Measurements from ENCODE around the gene MRTFA. TPM values are rescaled to one million over a fixed set of nuclear protein-coding genes. Genes with fewer than 3 reads are reported as not detected.

Gene MRTFA
- total RNA-seq, 1 experiment from 2014 or later = 44.7 TPM

DNA sequence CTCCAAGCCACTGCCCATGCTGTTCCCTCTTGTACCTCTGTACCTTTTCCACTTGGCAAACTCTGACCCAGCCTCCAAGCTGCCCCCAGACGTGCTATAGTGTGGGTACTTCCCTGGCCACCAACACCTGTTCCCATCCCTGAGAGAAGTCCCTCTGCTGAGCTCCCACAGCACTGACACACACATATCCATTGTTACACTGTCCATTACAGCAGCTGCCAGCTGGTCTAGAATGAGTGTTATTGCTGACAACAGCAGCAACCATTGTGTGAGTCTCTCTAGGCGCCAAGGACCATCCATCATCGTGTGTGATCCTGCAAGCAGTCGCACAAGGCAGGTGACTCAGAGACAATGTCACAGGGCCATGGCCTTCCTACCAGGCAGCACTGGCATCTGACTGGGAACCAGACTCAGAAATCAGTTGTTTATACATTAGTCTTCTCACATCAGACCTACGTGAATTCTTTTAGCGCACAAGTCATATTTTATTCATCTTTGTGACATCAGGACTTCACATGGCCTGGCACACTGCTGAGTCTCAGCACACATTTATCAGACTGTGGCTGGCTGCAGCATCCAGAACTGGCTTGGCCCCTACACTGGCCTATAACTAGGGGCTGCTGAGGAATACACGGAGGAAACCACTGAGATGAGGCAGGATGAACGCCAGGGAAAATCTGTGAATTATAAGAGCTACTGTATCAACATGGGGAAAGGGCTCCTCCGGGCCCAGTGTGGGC lies 209.8 kb downstream of the MRTFA start:
- Histone ChIP-seq H3K79me2 (ENCODE audit: low read depth) (no peaks in the 10 kb centered on the region), H3K27me3 (ENCODE audit: insufficient read depth, low read depth) (no peaks in the 10 kb centered on the region), H2AFZ (no peak overlapping the region), H3K9me2 (ENCODE audit: insufficient read depth) (no peaks in the 10 kb centered on the region), H3K9me3 (ENCODE audit: insufficient read depth, low read depth) (no peaks in the 10 kb centered on the region), H4K20me1 (ENCODE audit: insufficient read depth) (no peaks in the 10 kb centered on the region; the same call in 1 of the 2 replicates), H3K27ac (no peak overlapping the region), H3K36me3 (ENCODE audit: low read depth) (peaks cover 6% of the 10 kb centered on the region; the same call in 1 of the 2 replicates), H3K4me3 (no peak overlapping the region), H3K4me2 (no peak overlapping the region), H3F3A (ENCODE audit: insufficient read depth, low read depth) (no peaks in the 10 kb centered on the region), H3K4me1 (replicated peaks; ENCODE audit: insufficient read depth) (no peaks in the 10 kb centered on the region)
- ChIA-PET CTCF (no interaction called here), POLR2A (ENCODE audit: unreplicated experiment) (interaction anchor here (0.7 kb wide), 1 partner anchor 775 kb away, joined by 3 read pairs; no protein-coding TSS in a partner anchor)
- BruUV-seq (replicated peaks) = no TSS peak
- no peak for TF ChIP-seq EZH2 (IDR thresholded peaks at IDR 0.05; ENCODE audit: low read depth)
- TF ChIP-seq, protein P1, sequence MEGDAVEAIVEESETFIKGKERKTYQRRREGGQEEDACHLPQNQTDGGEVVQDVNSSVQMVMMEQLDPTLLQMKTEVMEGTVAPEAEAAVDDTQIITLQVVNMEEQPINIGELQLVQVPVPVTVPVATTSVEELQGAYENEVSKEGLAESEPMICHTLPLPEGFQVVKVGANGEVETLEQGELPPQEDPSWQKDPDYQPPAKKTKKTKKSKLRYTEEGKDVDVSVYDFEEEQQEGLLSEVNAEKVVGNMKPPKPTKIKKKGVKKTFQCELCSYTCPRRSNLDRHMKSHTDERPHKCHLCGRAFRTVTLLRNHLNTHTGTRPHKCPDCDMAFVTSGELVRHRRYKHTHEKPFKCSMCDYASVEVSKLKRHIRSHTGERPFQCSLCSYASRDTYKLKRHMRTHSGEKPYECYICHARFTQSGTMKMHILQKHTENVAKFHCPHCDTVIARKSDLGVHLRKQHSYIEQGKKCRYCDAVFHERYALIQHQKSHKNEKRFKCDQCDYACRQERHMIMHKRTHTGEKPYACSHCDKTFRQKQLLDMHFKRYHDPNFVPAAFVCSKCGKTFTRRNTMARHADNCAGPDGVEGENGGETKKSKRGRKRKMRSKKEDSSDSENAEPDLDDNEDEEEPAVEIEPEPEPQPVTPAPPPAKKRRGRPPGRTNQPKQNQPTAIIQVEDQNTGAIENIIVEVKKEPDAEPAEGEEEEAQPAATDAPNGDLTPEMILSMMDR (conservative IDR thresholded peaks at IDR 0.05) = no peak
- DNase-seq = peak in 1 of 2 experiments; percentile 9
- intact Hi-C loops (cut with micrococcal nuclease; ENCODE audit: unreplicated experiment) = no loop called here

DNA sequence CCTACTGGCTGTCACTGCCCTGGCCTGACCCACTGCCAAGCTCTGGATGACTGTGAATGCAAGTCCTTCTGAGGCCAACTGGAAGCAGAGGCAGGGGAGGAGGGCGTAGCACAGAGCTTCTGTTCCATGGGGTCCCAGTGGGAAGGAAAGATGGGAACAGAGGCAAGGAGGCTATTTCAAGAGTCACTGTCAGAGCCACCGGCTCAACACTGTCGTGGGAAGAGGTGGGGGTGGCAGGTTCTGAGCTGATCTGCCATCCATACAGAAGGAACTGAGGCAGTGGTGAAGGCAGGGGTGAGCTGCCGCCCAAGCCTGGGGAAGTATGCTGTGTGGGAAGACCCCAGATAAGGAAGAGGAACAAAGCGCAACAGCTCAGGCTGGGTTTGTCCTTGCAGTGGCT lies 211.4 kb downstream of the MRTFA start:
- Histone ChIP-seq H3K9me2 (ENCODE audit: insufficient read depth) (no peaks in the 10 kb centered on the region), H3K36me3 (ENCODE audit: low read depth) (peaks cover 4% of the 10 kb centered on the region; the same call in 1 of the 2 replicates), H3K4me1 (replicated peaks; ENCODE audit: insufficient read depth) (no peaks in the 10 kb centered on the region), H3K79me2 (ENCODE audit: low read depth) (no peaks in the 10 kb centered on the region), H3K4me3 (no peak overlapping the region), H3F3A (ENCODE audit: insufficient read depth, low read depth) (no peaks in the 10 kb centered on the region), H4K20me1 (ENCODE audit: insufficient read depth) (no peaks in the 10 kb centered on the region; the same call in 1 of the 2 replicates), H3K4me2 (no peak overlapping the region), H2AFZ (no peak overlapping the region), H3K27me3 (ENCODE audit: insufficient read depth, low read depth) (no peaks in the 10 kb centered on the region), H3K9me3 (ENCODE audit: insufficient read depth, low read depth) (no peaks in the 10 kb centered on the region), H3K27ac (no peak overlapping the region)
- ChIA-PET CTCF (no interaction called here), POLR2A (ENCODE audit: unreplicated experiment) (no interaction called here)
- no TSS peak for BruUV-seq (replicated peaks)
- DNase-seq = peak in 1 of 2 experiments; percentile 21
- intact Hi-C loops (cut with micrococcal nuclease; ENCODE audit: unreplicated experiment) = no loop called here
- TF ChIP-seq, protein P1 (conservative IDR thresholded peaks at IDR 0.05) = no peak
- no peak for TF ChIP-seq EZH2 (IDR thresholded peaks at IDR 0.05; ENCODE audit: low read depth)

GRCh38 chr22:40423882-40424640 lies 212.5 kb downstream of the MRTFA start:
- intact Hi-C loops (cut with micrococcal nuclease; ENCODE audit: unreplicated experiment) = no loop called here
- POLR2A ChIA-PET (ENCODE audit: unreplicated experiment) = no interaction called here

More at GRCh38 chr22:40423882-40424640, 212.5 kb downstream of the MRTFA start:
- no peaks in the 10 kb centered on the region for H3K79me2 ChIP-seq (ENCODE audit: low read depth)
- H3K4me3 ChIP-seq = no peak overlapping the region
- TF ChIP-seq EZH2 (IDR thresholded peaks at IDR 0.05; ENCODE audit: low read depth) = no peak
- TF ChIP-seq, protein P1 (conservative IDR thresholded peaks at IDR 0.05) = no peak
- H3K9me3 ChIP-seq (ENCODE audit: insufficient read depth, low read depth) = no peaks in the 10 kb centered on the region
- H3K4me1 ChIP-seq (replicated peaks; ENCODE audit: insufficient read depth) = no peaks in the 10 kb centered on the region
- H4K20me1 ChIP-seq (ENCODE audit: insufficient read depth) = no peaks in the 10 kb centered on the region; the same call in 1 of the 2 replicates
- H3K27ac ChIP-seq = no peak overlapping the region
- H2AFZ ChIP-seq = no peak overlapping the region
- peak in 1 of 2 experiments; percentile 29 for DNase-seq
- H3F3A ChIP-seq (ENCODE audit: insufficient read depth, low read depth) = no peaks in the 10 kb centered on the region
- no TSS peak for BruUV-seq (replicated peaks)
- CTCF ChIA-PET = no interaction called here
- H3K4me2 ChIP-seq = no peak overlapping the region
- H3K9me2 ChIP-seq (ENCODE audit: insufficient read depth) = no peaks in the 10 kb centered on the region
- H3K27me3 ChIP-seq (ENCODE audit: insufficient read depth, low read depth) = no peaks in the 10 kb centered on the region
- no peaks in the 10 kb centered on the region; the same call in 1 of the 2 replicates for H3K36me3 ChIP-seq (ENCODE audit: low read depth)

Measured in PC-9 (cell line).